H1 (cell line): Measurements from ENCODE around the gene PRG2. TPM values are rescaled to one million over a fixed set of nuclear protein-coding genes. Genes with fewer than 3 reads are reported as not detected.

Experiments
- CTBP2 ChIP-seq: IDR thresholded peaks from 2 replicates; pipeline ENCODE4 v1.7.0; 2011; ENCODE audit warnings: borderline replicate concordance, mild to moderate bottlenecking, moderate library complexity, mixed read lengths, low read length; ENCODE audit not compliant: insufficient read depth, insufficient read length
- KDM4A ChIP-seq: IDR thresholded peaks from one replicate; pipeline ENCODE4 v1.7.1; 2012; ENCODE audit warnings: low read depth, mild to moderate bottlenecking, moderate library complexity, low read length, inconsistent platforms; ENCODE audit not compliant: severe bottlenecking
- polyA plus RNA-seq, 7 experiments: library from polyadenylated mRNA; depleted of rRNA in 3 of 7; stranded (reverse) in 5 of 7; unstranded in 2 of 7; fragments of >200 nt in 5 of 7; fragments of 200-250 nt in 2 of 7; gene quantifications; 1 replicate in 5 of 7; 2 replicates in 1 of 7; 4 replicates in 1 of 7; pipeline versions ENCODE4 v1.2.1 to v1.2.3, GENCODE V29; 2011 to 2013; ENCODE audit warnings: missing spikeins in 2 of 7, mixed read lengths in 2 of 7
- total RNA-seq: library from RNA; stranded (reverse); fragmentation: NEBNext Ultra II Directional; extraction: Animal tissue kit (Norgen Biotek cat#: 25700); gene quantifications from 2 replicates; pipeline ENCODE4 v1.2.1, GENCODE V29; 2021
- TF ChIP-seq, protein P1 (sequence below): IDR thresholded peaks from 2 replicates; pipeline ENCODE4 v1.6.1; 2011; ENCODE audit warnings: low read length, improper control_type of control experiment

The PRG2 gene
- total and polyA plus RNA-seq, 2 of the 8 experiments (the other 6 are each of a cell fraction or from before 2014, with no cell fraction given): 0.32 TPM; not detected in 1

DNA sequence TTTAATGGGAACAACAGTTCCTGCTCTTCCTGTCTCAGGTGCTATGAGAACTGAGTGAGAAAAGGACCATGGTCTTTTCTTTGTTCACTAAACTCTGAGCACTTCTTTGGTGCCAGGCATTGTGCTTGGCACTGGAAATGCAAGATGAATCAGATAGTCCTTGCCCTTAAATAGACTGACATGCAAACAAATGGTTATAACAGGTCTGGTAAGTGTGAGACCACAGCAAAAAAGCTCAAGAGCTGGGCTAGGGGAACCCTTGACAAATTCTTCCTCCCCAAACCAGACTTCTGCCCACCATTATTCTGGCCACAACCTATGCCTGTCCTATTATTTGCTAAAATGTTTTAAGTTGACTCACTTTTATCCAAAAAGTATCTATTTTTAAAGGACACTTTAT is 31.4 kb upstream of the PRG2 start (continued):
- TF ChIP-seq, protein P1, sequence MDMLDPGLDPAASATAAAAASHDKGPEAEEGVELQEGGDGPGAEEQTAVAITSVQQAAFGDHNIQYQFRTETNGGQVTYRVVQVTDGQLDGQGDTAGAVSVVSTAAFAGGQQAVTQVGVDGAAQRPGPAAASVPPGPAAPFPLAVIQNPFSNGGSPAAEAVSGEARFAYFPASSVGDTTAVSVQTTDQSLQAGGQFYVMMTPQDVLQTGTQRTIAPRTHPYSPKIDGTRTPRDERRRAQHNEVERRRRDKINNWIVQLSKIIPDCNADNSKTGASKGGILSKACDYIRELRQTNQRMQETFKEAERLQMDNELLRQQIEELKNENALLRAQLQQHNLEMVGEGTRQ: no peak
- TF ChIP-seq CTBP2 (no peak), KDM4A (no peak)
